HG03520 (cell line): ENCODE measurements around the gene BANP.

ENCODE experiments used
- ATAC-seq: cut with Tn5 transposase; IDR thresholded peaks from one replicate; pipeline ENCODE4 v1.9.1; 2021; ENCODE audit warnings: mild to moderate bottlenecking, moderate library complexity; ENCODE audit not compliant: unreplicated experiment

Gene BANP

GRCh38 chr16:88062341-88063210, 111.3 kb downstream of the BANP start:
- no peak for ATAC-seq

- no peak for ATAC-seq
Observed at GRCh38 chr16:88063211-88063773, 112.1 kb downstream of the BANP start.

GRCh38 chr16:88064011-88064888, 113.0 kb downstream of the BANP start:
- no peak for ATAC-seq

- no peak for ATAC-seq
Observed at GRCh38 chr16:88064889-88065746, 113.9 kb downstream of the BANP start.

GRCh38 chr16:88065747-88066142, 114.5 kb downstream of the BANP start:
- no peak for ATAC-seq

GRCh38 chr16:88066234-88066633, 115.0 kb downstream of the BANP start:
- no peak for ATAC-seq

DNA sequence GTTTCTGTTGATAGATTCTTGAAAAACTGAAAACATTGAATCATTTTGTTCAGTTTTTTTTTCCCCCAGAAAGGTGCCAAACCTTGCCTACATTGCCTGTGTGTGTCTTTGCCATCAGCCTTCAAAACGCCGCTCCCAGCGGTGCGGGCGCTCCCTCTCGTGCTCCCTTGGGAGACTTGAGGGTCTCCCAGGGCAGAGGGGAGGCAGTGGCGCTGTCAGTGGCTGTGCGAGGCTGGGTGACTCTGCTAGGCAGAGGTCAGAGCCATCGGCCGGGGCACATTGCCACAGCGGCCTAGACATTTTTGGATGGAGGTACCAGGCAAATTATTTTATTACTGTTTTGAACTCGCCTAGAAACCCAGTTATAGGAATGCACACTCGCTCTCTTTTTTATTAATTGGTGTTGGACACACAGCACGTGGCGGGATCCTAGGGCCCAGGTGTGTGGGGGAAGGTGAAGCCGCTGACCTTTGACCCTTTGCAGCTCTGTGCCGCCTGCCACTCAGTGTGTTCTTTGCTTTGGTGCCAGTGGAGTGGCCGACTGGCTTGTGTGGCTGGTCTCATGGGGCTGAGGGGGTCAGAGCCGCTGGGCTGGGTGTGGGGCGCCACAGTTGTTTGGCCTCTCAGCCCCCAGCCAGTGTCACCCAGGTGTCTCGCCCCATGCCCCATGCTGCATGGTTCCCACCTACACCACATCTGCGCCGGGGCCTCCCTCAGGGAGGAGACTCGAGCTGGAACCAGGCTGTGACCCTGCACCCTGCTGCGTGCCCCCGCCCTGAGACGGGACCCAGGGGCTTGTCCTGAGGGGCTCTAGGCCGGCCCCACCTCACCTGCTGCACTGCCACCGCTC, 115.7 kb downstream of the BANP start:
- ATAC-seq: no peak

DNA sequence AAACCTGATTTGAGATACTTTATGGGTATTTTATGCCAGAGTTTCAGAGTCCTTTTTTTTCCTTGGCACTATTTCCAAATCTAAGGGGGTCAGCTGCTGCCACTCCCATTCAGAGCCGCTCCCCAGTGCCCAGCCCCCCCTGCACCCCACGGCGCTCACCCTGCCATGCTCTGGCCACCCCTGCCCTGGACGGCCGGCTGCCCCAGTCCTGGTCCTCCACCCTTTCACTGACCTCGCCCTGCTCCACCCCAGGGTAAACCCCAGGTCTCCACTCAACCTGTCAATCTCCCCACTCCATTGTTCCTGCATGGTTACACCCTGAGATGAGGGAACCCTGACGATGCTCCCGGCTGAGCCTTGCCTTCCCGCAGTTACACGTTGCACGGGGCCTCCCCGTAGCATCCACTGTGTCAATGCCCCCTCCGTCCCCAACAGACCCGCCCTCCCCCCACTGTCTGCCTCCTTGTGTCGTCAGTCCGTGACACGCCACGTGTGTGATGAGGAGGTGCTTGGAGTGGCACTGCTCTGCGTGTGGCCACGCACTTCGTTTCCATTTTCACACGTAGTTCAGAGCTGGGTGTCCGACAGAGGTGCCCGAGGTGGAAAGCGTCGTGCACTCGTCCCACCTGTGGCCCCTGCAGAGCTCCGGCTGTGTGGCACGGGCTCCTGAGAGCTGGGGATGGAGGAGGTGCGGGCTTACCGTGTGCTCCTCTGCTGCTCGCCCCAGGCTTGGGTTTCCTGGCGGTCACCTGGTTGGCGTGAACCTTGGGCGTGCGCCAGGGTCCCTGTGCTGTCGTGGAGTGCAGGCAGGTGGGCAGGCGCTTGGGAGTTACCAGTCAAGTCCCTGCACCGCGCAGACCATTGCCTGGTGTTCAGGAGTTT, 116.5 kb downstream of the BANP start:
- no peak for ATAC-seq

DNA sequence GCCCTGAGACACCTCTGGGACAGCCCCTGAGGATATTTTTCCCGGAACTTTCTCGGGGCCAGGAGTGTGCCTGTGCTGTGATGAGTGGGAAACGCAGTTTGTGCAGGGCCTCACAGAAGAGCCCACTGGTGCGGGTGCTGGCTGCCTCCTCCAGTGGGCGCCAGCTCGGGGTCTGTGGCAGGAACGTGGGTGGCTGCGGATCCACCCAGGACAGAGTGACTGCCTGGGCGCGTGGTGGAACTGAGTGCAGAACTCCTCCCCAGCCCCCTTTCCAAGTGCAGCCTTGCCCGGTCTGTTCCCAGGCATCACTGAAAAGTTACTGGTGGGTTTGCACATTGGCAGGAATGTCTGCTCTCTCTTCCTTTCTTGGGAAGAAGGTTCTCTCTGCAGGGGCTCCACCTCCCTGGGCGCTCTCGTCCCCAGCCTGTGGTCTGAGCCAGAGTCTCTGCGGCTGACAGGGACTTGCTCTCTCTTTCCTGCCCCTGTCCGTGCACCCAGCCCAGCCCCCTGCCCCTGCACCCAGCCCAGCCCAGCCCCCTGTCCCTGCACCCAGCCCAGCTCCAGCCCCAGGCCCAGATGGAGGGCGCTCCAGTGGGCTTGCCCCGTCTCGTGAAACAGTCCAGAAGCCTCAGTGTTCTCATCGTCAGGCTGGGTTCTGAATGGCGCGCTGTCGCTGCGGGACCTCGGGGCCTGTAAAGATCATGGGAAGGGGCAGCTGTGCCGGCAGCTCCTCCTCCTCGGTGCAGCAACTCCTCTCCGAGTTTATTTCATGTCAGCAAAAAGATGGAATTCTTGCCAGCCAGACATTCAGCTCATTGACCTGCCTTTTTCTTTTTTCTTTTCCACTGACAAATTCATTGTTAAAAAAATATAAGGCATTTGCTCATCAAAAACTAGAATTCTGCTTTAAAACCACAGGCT, 117.5 kb downstream of the BANP start:
- ATAC-seq: no peak

- peak; percentile 63 for ATAC-seq
Observed at GRCh38 chr16:88069397-88070168, 118.3 kb downstream of the BANP start.

GRCh38 chr16:88070341-88070740, 119.1 kb downstream of the BANP start:
- ATAC-seq: no peak

DNA sequence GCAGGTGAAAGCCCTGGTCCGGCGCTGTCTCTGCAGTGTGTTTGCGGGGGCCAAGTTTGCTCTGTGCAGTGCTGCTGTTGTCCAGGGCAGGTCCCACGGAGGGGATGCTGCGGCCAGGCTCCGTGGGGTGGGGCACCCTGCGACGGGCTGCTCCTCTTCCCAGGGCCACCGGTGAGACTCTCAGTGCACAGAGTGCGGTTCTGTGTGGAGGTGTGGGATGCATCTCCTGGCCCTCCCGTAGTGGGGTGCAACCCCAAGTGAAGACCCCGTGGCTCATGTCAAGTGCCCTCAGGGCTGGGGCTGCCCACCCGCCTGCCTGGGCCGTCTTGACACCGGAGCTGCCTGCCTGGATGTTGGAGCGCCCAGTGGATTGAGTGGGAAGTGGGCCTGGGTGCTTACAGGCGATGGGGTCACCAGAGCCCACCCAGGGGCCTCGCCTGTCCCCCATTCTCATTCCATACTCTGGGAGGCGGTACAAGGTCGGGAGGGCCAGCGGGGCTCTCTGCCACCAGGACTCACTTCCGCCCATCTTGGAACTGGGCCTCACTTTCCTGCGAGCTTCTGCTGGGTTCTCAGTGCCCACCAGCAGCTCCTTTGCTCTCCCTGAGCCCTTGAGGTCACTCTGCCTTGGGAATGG, 119.9 kb downstream of the BANP start:
- no peak for ATAC-seq

- ATAC-seq: no peak
Observed at GRCh38 chr16:88071908-88072307, 120.7 kb downstream of the BANP start.

DNA sequence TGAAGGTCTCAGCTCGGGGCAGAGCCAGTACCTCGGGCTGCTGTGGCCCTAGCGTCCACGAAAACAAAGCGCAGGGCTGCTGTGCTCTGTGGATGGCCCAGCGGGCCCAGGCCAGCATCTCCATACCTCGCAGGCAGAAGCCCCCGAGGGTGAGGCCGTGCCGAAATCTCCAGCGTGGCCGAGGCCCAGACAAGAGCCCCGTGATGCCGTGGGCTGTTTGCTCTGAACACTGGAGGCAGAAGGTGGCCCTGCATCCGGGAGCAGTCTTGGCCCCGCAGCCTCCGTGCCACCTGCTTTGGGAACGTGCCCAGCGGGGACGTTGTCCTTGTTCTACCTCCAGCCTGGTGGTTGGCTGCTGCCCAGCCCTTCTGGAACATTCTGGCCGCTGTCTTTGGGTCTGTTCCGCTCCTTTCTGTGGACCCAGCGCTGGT, 121.4 kb downstream of the BANP start:
- no peak for ATAC-seq

GRCh38 chr16:88073201-88073721, 122.0 kb downstream of the BANP start:
- no peak for ATAC-seq

GRCh38 chr16:88074041-88074440, 122.8 kb downstream of the BANP start:
- no peak for ATAC-seq
